Stimulated activated CD4-positive, alpha-beta T cell treated with anti-CD3 and anti-CD28 coated beads, Interleukin-1b, Interleukin-23, amount 100 ng/mL, for 4 hours (primary cell): ENCODE measurements around the gene PTPN22.
A peak's percentile ranks its signal among the peaks of the same experiment; 100 is the strongest.

Experiments used
- DNase-seq, 2 donors: peaks; one replicate each; pipeline ENCODE4 v3.0.0-alpha.2; 2020; ENCODE audit warnings: low read depth in 2 of 2

The PTPN22 gene

GRCh38 chr1:113871597-113872113 lies at the start of gene PTPN22:
Gene PTPN22 (minus strand): TSS chr1:113871712.
- peak; percentile 46 to 71 for DNase-seq

- no peak for DNase-seq
Observed at GRCh38 chr1:113918243-113918642, 46.7 kb upstream of the PTPN22 start.

GRCh38 chr1:113917400-113918082 lies 46.0 kb upstream of the PTPN22 start:
- no peak for DNase-seq

- DNase-seq: no peak
Observed at GRCh38 chr1:113916974-113917373, 45.5 kb upstream of the PTPN22 start.

GRCh38 chr1:113913887-113914664 lies 42.6 kb upstream of the PTPN22 start:
- DNase-seq: no peak

GRCh38 chr1:113913312-113913668 lies 41.8 kb upstream of the PTPN22 start:
- no peak for DNase-seq

- DNase-seq: no peak
Observed at GRCh38 chr1:113912594-113913311, 41.2 kb upstream of the PTPN22 start.

GRCh38 chr1:113905435-113905861 lies 33.9 kb upstream of the PTPN22 start:
- peak in 1 of 2 donors; percentile 17 for DNase-seq

- peak; percentile 88 to 92 for DNase-seq
Observed at GRCh38 chr1:113904674-113905434, 33.3 kb upstream of the PTPN22 start, which contains the start of the genes AP4B1 and DCLRE1B. Gene AP4B1 (minus strand): TSS chr1:113904799. CDS start chr1:113904717, 82 bp downstream. Gene DCLRE1B (plus strand): TSS chr1:113905326. CDS start chr1:113905587, 261 bp downstream.

GRCh38 chr1:113904293-113904673 lies 32.8 kb upstream of the PTPN22 start:
- DNase-seq: no peak

- DNase-seq: peak in 1 of 2 donors; percentile 9
Observed at GRCh38 chr1:113903501-113904292, 32.2 kb upstream of the PTPN22 start.

GRCh38 chr1:113901191-113901590 lies 29.7 kb upstream of the PTPN22 start:
- no peak for DNase-seq

- DNase-seq: no peak
Observed at GRCh38 chr1:113899111-113899510, 27.6 kb upstream of the PTPN22 start.

GRCh38 chr1:113898241-113898814 lies 26.8 kb upstream of the PTPN22 start:
- no peak for DNase-seq

- no peak for DNase-seq
Observed at GRCh38 chr1:113895961-113896360, 24.4 kb upstream of the PTPN22 start.

GRCh38 chr1:113895098-113895497 lies 23.6 kb upstream of the PTPN22 start:
- no peak for DNase-seq

- DNase-seq: no peak
Observed at GRCh38 chr1:113893267-113893666, 21.8 kb upstream of the PTPN22 start.

- no peak for DNase-seq
Observed at GRCh38 chr1:113891631-113892220, 20.2 kb upstream of the PTPN22 start.

GRCh38 chr1:113890816-113891215 lies 19.3 kb upstream of the PTPN22 start:
- no peak for DNase-seq
